GDM1 (cell line): ENCODE data around the gene LBH.

Experiments used
- DNase-seq: peaks from one replicate; lab custom pipeline; 2025; lab: John Stamatoyannopoulos, UW

LBH gene

GRCh38 chr2:30308280-30308679 lies 76.9 kb downstream of the LBH start:
- DNase-seq, result no peak
